KMS-11 (cell line): ENCODE measurements around the gene RHOD.

Source experiments
- H2AFZ ChIP-seq: fragments of 200-600 bp; sonication (generic); 2 replicates; pipeline ENCODE4 v1.6.1; 2016; ENCODE audit warnings: antibody characterized with exemption, mixed run types, low read depth
- H3K27ac ChIP-seq: fragments of 200-600 bp; sonication (generic); 2 replicates; pipeline ENCODE4 v1.6.1; 2016; ENCODE audit warnings: mild to moderate bottlenecking, mixed run types
- H3K27me3 ChIP-seq: fragments of 200-600 bp; sonication (generic); 2 replicates; pipeline ENCODE4 v1.6.1; 2017; ENCODE audit warnings: mild to moderate bottlenecking, low read depth, mixed run types, moderate library complexity; ENCODE audit not compliant: insufficient read depth
- H3K36me3 ChIP-seq: fragments of 200-600 bp; sonication (generic); 2 replicates; pipeline ENCODE4 v1.6.1; 2017; ENCODE audit warnings: mild to moderate bottlenecking, mixed run types; ENCODE audit not compliant: insufficient read depth
- H3K4me1 ChIP-seq: fragments of 200-600 bp; sonication (generic); 2 replicates; pipeline ENCODE4 v1.6.1; 2016; ENCODE audit warnings: mild to moderate bottlenecking, low read depth, mixed run types; ENCODE audit not compliant: poor library complexity, severe bottlenecking
- H3K4me2 ChIP-seq: fragments of 200-600 bp; sonication (generic); 2 replicates; pipeline ENCODE4 v1.7.0; 2016; ENCODE audit warnings: mild to moderate bottlenecking, mixed run types
- H3K4me3 ChIP-seq: fragments of 200-600 bp; sonication (generic); IDR thresholded peaks from 2 replicates; pipeline ENCODE4 v1.6.1; 2017; ENCODE audit warnings: low read depth, low read length, mixed read lengths; ENCODE audit not compliant: insufficient read depth
- H3K79me2 ChIP-seq: fragments of 200-600 bp; sonication (generic); 2 replicates; pipeline ENCODE4 v1.6.1; 2016; ENCODE audit warnings: low read depth, mixed run types; ENCODE audit not compliant: insufficient read depth
- H3K9ac ChIP-seq: fragments of 200-600 bp; sonication (generic); 2 replicates; pipeline ENCODE4 v1.6.1; 2016; ENCODE audit warnings: mild to moderate bottlenecking, mixed run types
- H4K20me1 ChIP-seq: fragments of 200-600 bp; sonication (generic); 2 replicates; pipeline ENCODE4 v1.6.1; 2016; ENCODE audit warnings: mild to moderate bottlenecking, mixed run types; ENCODE audit not compliant: insufficient read depth
- CTCF ChIP-seq: fragments of 200-600 bp; sonication (generic); conservative IDR thresholded peaks from 2 replicates; pipeline ENCODE4 v1.6.1; 2017; ENCODE audit warnings: low read depth, mild to moderate bottlenecking, antibody characterized with exemption, low read length, moderate library complexity, mixed read lengths

The RHOD gene

GRCh38 chr11:67014343-67014742 is 42.3 kb upstream of the RHOD start:
- Histone ChIP-seq H3K4me3 (no peak overlapping the region), H3K27me3 (no peaks in the 10 kb centered on the region), H3K9ac (no peak overlapping the region), H3K79me2 (no peaks in the 10 kb centered on the region), H3K27ac (no peak overlapping the region), H4K20me1 (no peaks in the 10 kb centered on the region), H3K4me1 (no peaks in the 10 kb centered on the region), H2AFZ (no peak overlapping the region), H3K4me2 (no peak overlapping the region), H3K36me3 (no peaks in the 10 kb centered on the region)
- TF ChIP-seq CTCF = no peak

GRCh38 chr11:67015048-67015447 is 41.6 kb upstream of the RHOD start:
- no peaks in the 10 kb centered on the region for H4K20me1 ChIP-seq
- no peak overlapping the region for H3K9ac ChIP-seq
- no peak for TF ChIP-seq CTCF
- H2AFZ ChIP-seq = no peak overlapping the region
- no peaks in the 10 kb centered on the region for H3K79me2 ChIP-seq
- no peak overlapping the region for H3K4me2 ChIP-seq
- no peak overlapping the region for H3K27ac ChIP-seq
- no peaks in the 10 kb centered on the region for H3K36me3 ChIP-seq
- no peaks in the 10 kb centered on the region for H3K4me1 ChIP-seq
- H3K27me3 ChIP-seq = no peaks in the 10 kb centered on the region
- H3K4me3 ChIP-seq = no peak overlapping the region

- TF ChIP-seq CTCF = no peak
- Histone ChIP-seq H3K4me1 (no peaks in the 10 kb centered on the region), H3K9ac (no peak overlapping the region), H4K20me1 (no peaks in the 10 kb centered on the region), H2AFZ (no peak overlapping the region), H3K4me3 (no peak overlapping the region), H3K79me2 (no peaks in the 10 kb centered on the region), H3K4me2 (no peak overlapping the region), H3K27me3 (peaks cover 3% of the 10 kb centered on the region), H3K27ac (no peak overlapping the region), H3K36me3 (no peaks in the 10 kb centered on the region)
Measured at GRCh38 chr11:67016550-67016949, 40.1 kb upstream of the RHOD start.

GRCh38 chr11:67020949-67021348 is 35.7 kb upstream of the RHOD start:
- Histone ChIP-seq H3K4me2 (no peak overlapping the region), H3K4me3 (no peak overlapping the region), H3K27ac (no peak overlapping the region), H3K27me3 (peaks cover 28% of the 10 kb centered on the region), H2AFZ (no peak overlapping the region), H3K79me2 (no peaks in the 10 kb centered on the region), H3K9ac (no peak overlapping the region), H3K36me3 (no peaks in the 10 kb centered on the region), H4K20me1 (no peaks in the 10 kb centered on the region), H3K4me1 (peaks cover 21% of the 10 kb centered on the region)
- TF ChIP-seq CTCF = no peak
